Placental pericyte (primary cell): ENCODE measurements around the gene AQP7. TPM values are rescaled to one million over a fixed set of nuclear protein-coding genes. Genes with fewer than 3 reads are reported as not detected.

Experiments used
- small RNA-seq: library from RNA; depleted of rRNA; stranded (forward); fragments of <200 nt; gene quantifications from one replicate; pipeline ENCODE3, GENCODE V24; 2012; ENCODE audit warnings: low replicate concordance
- total RNA-seq: library from RNA; depleted of rRNA; stranded (reverse); fragments of >200 nt; gene quantifications from 2 replicates; pipeline ENCODE4 v1.2.3, GENCODE V29; 2012

The AQP7 gene
- 0.44 TPM in 1 of 2 replicates, not detected in the other for total RNA-seq

GRCh38 chr9:33402371-33402770, at the start of gene AQP7:
TSS of gene AQP7 (minus strand) at chr9:33402568. CDS start at chr9:33401262, 1,306 bp downstream.

GRCh38 chr9:33446946-33447798, 44.8 kb upstream of the AQP7 start, which contains the start of gene AQP3:
TSS of gene AQP3 (minus strand) at chr9:33447593. CDS start at chr9:33447530, 63 bp downstream.

Small RNA genes within 50 kb of the gene (small RNA-seq; reads per million reads assigned to genes)
- gene AL356218.2 (not detected), gene RF00019 (not detected)

Other genes starting within 250 kb of the AQP7 start
- gene B4GALT1, start 235.2 kb downstream of the AQP7 start, total RNA-seq = 45.5 and 52.0 TPM in 2 replicates
- gene SPINK4, start 162.4 kb downstream of the AQP7 start, total RNA-seq = 1.3 and 1.8 TPM in 2 replicates
- gene BAG1, start 137.9 kb downstream of the AQP7 start, total RNA-seq = 25.2 and 65.2 TPM in 2 replicates
- 61.8 and 111 TPM in 2 replicates for gene CHMP5, start 137.5 kb downstream of the AQP7 start, total RNA-seq
- 34.2 and 37.4 TPM in 2 replicates for gene NFX1, start 112.1 kb downstream of the AQP7 start, total RNA-seq
- 1.9 and 5.9 TPM in 2 replicates for gene AQP3, start 45.0 kb upstream of the AQP7 start, total RNA-seq
- 35.0 and 61.0 TPM in 2 replicates for gene NOL6, start 71.4 kb upstream of the AQP7 start, total RNA-seq
- 1.1 and 4.9 TPM in 2 replicates for gene ANKRD18B, start 121.7 kb upstream of the AQP7 start, total RNA-seq